Measurements from ENCODE around the gene TSPYL4. TPM values are rescaled to one million over a fixed set of nuclear protein-coding genes. Genes with fewer than 3 reads are reported as not detected.
A peak's percentile ranks its signal among the peaks of the same experiment; 100 is the strongest.

The TSPYL4 gene
- total RNA-seq, 1 donor from 2014 or later, result 32.2 TPM

DNA sequence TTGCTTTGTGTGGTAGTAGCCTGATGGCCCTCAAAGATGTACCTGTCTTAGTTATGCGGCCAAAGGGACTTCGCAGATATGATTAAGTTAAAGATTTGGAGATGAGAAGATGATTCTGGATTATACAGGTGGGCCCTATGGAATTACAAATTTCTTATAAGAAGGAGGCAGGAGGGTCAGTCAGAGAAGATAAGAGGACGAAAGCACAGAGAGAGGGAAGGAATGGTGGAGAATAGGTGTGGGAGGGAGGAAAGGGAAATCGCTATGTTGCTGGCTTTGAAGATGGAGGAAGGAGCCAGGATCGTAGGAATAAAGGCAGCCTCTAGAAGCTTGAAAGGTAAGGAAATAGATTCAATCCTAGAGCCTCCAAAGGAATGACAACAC, 27.1 kb upstream of the TSPYL4 start:
- Histone ChIP-seq H3K27ac (no peak overlapping the region), H3K4me1 (peaks cover 23% of the 10 kb centered on the region), H3K27me3 (no peaks in the 10 kb centered on the region), H3K4me2 (peak overlapping the region; percentile 88), H3F3A (ENCODE audit: low read depth) (peaks cover 8% of the 10 kb centered on the region), H3K9ac (peak overlapping the region; percentile 90), H3K9me3 (ENCODE audit: low read depth) (no peaks in the 10 kb centered on the region), H4K20me1 (ENCODE audit: low read depth) (peaks cover 34% of the 10 kb centered on the region), H2AFZ (replicated peaks) (peak overlapping the region; percentile 98), H3K4me3 (peak overlapping the region; percentile 94), H3K79me2 (ENCODE audit: low read depth) (peaks cover 46% of the 10 kb centered on the region), H3K36me3 (no peaks in the 10 kb centered on the region)
- H3K27ac Mint-ChIP-seq, result peak overlapping the region; percentile 7
- H3K9me3 Mint-ChIP-seq, result no peaks in the 10 kb centered on the region
- peaks cover 45% of the 10 kb centered on the region for H3K4me1 Mint-ChIP-seq
- DNase-seq (ENCODE audit: low spot score), result no peak
- peaks cover 4% of the 10 kb centered on the region for H3K27me3 Mint-ChIP-seq (ENCODE audit: insufficient read depth, low read depth)
- H3K36me3 Mint-ChIP-seq, result peaks cover 21% of the 10 kb centered on the region
- H3K4me3 Mint-ChIP-seq, result peak overlapping the region; percentile 100
- TF ChIP-seq EZH2 (IDR thresholded peaks at IDR 0.05), result no peak
- no peak for TF ChIP-seq EZH2phosphoT487 (IDR thresholded peaks at IDR 0.05)
- TF ChIP-seq, protein P1, sequence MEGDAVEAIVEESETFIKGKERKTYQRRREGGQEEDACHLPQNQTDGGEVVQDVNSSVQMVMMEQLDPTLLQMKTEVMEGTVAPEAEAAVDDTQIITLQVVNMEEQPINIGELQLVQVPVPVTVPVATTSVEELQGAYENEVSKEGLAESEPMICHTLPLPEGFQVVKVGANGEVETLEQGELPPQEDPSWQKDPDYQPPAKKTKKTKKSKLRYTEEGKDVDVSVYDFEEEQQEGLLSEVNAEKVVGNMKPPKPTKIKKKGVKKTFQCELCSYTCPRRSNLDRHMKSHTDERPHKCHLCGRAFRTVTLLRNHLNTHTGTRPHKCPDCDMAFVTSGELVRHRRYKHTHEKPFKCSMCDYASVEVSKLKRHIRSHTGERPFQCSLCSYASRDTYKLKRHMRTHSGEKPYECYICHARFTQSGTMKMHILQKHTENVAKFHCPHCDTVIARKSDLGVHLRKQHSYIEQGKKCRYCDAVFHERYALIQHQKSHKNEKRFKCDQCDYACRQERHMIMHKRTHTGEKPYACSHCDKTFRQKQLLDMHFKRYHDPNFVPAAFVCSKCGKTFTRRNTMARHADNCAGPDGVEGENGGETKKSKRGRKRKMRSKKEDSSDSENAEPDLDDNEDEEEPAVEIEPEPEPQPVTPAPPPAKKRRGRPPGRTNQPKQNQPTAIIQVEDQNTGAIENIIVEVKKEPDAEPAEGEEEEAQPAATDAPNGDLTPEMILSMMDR (IDR thresholded peaks at IDR 0.05), result no peak

DNA sequence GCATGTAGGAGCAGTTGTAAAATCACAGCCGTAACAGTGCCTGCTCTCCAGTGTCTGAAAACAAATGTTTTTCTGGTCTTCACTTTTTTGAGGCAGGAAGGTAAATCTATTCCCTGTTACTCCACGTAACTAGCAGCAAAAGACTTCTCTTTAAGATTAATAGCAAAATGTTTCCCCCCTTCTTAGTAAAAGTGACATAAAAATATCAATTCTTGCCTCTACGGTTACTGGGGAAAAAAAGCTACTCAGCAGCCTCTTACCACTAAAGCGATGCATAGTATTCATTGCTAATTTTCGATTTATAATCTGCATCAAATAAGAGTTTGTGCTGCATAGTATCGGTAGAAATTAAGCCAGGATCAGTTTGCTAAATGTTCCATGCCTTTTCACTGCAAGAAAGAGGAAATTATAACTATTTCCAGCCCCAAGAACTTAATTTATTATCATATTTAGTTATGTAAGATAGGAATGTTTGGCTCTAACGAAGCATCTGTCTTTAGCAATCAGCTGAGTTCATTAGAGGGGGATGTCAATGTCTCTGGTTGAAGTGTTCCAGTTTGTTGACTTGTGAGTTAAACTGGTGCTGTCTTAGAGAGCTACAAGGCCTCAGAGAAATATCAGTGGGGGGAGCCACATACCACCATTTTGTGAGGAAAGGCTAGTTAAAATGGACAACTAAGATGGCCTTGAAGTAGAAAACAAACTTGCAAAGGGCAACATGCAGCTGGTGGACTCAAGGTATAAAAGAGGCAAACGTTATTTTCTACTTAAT, 26.5 kb upstream of the TSPYL4 start:
- Histone ChIP-seq H3K4me2 (peak overlapping the region; percentile 88), H4K20me1 (ENCODE audit: low read depth) (peaks cover 38% of the 10 kb centered on the region), H3K79me2 (ENCODE audit: low read depth) (peaks cover 52% of the 10 kb centered on the region), H3K4me3 (peak overlapping the region; percentile 94), H3K9me3 (ENCODE audit: low read depth) (no peaks in the 10 kb centered on the region), H3K27me3 (no peaks in the 10 kb centered on the region), H3K27ac (peak overlapping the region; percentile 56), H3K9ac (peak overlapping the region; percentile 90), H3K36me3 (no peaks in the 10 kb centered on the region), H2AFZ (replicated peaks) (peak overlapping the region; percentile 98), H3F3A (ENCODE audit: low read depth) (peaks cover 8% of the 10 kb centered on the region), H3K4me1 (peaks cover 25% of the 10 kb centered on the region)
- Mint-ChIP-seq H3K27me3 (ENCODE audit: insufficient read depth, low read depth) (peaks cover 4% of the 10 kb centered on the region), H3K27ac (peak overlapping the region; percentile 100), H3K36me3 (peaks cover 22% of the 10 kb centered on the region), H3K9me3 (no peaks in the 10 kb centered on the region), H3K4me3 (peak overlapping the region; percentile 100), H3K4me1 (peaks cover 47% of the 10 kb centered on the region)
- no peak for TF ChIP-seq EZH2 (IDR thresholded peaks at IDR 0.05)
- TF ChIP-seq, protein P1 (IDR thresholded peaks at IDR 0.05), result no peak
- no peak for TF ChIP-seq EZH2phosphoT487 (IDR thresholded peaks at IDR 0.05)
- DNase-seq (ENCODE audit: low spot score), result no peak

DNA sequence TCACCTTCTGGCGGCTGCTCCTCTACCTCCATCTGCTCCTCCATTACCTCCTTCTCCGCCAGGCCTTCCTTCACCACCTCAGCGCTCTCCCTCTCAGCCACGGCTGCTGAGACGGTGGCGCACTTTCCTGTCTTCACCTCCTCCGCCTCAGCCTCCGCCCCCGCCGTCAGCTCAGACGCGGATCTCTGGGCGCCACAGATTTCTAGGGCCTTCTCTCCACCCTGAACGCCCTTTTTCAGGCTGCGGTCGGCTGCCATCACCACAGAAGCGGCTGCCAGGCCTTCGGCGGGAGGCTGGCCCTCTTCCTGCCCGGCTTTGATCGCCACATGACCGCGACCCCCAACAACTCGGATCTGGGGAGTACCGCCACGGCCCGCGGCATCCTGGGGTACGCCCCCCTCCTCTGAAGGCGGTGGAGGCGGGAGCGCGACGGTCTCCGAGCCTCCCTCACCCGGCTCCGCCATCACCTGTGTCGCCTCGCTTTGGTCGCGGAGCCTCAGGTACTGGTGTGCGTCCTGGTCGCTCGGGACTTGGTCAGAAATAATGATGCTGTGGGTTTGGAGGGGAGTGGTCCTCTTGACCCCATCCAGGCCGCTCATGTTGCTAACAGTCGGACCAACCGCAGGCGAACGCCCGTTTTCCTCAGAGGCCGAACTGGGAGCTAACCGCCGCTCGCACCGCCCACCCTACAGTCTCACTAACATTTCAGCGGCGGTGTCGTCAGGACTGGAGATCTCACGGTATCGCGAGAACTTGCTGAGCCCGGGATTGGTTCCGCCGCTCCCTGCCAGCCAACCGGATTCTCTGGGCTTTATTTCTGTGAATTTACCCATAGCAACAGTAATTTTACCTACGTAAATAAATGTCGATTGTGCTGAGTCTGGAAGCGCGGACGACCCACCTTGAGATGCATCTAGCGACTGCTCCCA, 25.6 kb upstream of the TSPYL4 start, which contains the start of gene TSPYL1:
Gene TSPYL1 (minus strand): TSS at position 699 of the 929 bp plus-strand sequence. CDS start 100 bp downstream, at position 599.
- Histone ChIP-seq H3K9ac (peak within 1 kb of the TSS; percentile 96), H4K20me1 (ENCODE audit: low read depth) (peaks cover 42% of the 10 kb centered on the region), H3K27ac (peak within 1 kb of the TSS; percentile 96), H3K27me3 (no peaks in the 10 kb centered on the region), H3F3A (ENCODE audit: low read depth) (peaks cover 8% of the 10 kb centered on the region), H3K4me2 (peak within 1 kb of the TSS; percentile 88), H3K9me3 (ENCODE audit: low read depth) (no peaks in the 10 kb centered on the region), H3K4me1 (peaks cover 25% of the 10 kb centered on the region), H2AFZ (replicated peaks) (peak within 1 kb of the TSS; percentile 98), H3K79me2 (ENCODE audit: low read depth) (peaks cover 60% of the 10 kb centered on the region), H3K4me3 (peak within 1 kb of the TSS; percentile 94), H3K36me3 (no peaks in the 10 kb centered on the region)
- TF ChIP-seq EZH2phosphoT487 (IDR thresholded peaks at IDR 0.05), result no peak
- TF ChIP-seq, protein P1 (IDR thresholded peaks at IDR 0.05), result no peak
- peak; percentile 31 for TF ChIP-seq EZH2 (IDR thresholded peaks at IDR 0.05)
- DNase-seq (ENCODE audit: low spot score), result peak; percentile 99
- H3K4me1 Mint-ChIP-seq, result peaks cover 47% of the 10 kb centered on the region
- peak within 1 kb of the TSS; percentile 100 for H3K27ac Mint-ChIP-seq
- peak within 1 kb of the TSS; percentile 100 for H3K4me3 Mint-ChIP-seq
- H3K9me3 Mint-ChIP-seq, result no peaks in the 10 kb centered on the region
- peaks cover 25% of the 10 kb centered on the region for H3K36me3 Mint-ChIP-seq
- H3K27me3 Mint-ChIP-seq (ENCODE audit: insufficient read depth, low read depth), result peaks cover 4% of the 10 kb centered on the region

Measured in neural progenitor cell (in vitro differentiated cells).